Chondrocyte (in vitro differentiated cells): ENCODE data around the gene TRIM7. TPM values are rescaled to one million over a fixed set of nuclear protein-coding genes. Genes with fewer than 3 reads are reported as not detected.

Experiments used
- DNase-seq: peaks from one replicate; pipeline ENCODE4 v3.0.0; 2021; ENCODE audit warnings: mixed read lengths, low spot score
- H3K27ac Mint-ChIP-seq: one replicate; pipeline ENCODE4 v1.8.0; 2021; ENCODE audit warnings: mild to moderate bottlenecking, moderate library complexity, mixed read lengths; ENCODE audit not compliant: unreplicated experiment
- H3K27me3 Mint-ChIP-seq: 2 replicates; pipeline ENCODE4 v1.8.0; 2021; ENCODE audit warnings: low read depth, mixed read lengths
- H3K36me3 Mint-ChIP-seq: 2 replicates; pipeline ENCODE4 v1.8.0; 2021; ENCODE audit warnings: low read depth, mixed read lengths
- H3K4me1 Mint-ChIP-seq: 2 replicates; pipeline ENCODE4 v1.8.0; 2021; ENCODE audit warnings: low read depth, mild to moderate bottlenecking, mixed read lengths
- H3K4me3 Mint-ChIP-seq: one replicate; pipeline ENCODE4 v1.8.0; 2021; ENCODE audit warnings: mild to moderate bottlenecking, moderate library complexity, mixed read lengths; ENCODE audit not compliant: unreplicated experiment
- H3K9me3 Mint-ChIP-seq: 2 replicates; pipeline ENCODE4 v1.8.0; 2021; ENCODE audit warnings: low read depth, mixed read lengths
- CTCF ChIP-seq: fragments of 200-600 bp; sonication (generic); IDR thresholded peaks from 2 replicates; pipeline ENCODE4 v1.5.0; 2021; ENCODE audit warnings: antibody characterized with exemption, mild to moderate bottlenecking, moderate library complexity
- total RNA-seq: library from RNA; stranded (reverse); gene quantifications from 3 replicates; pipeline ENCODE4 v1.2.1, GENCODE V29; 2021

TRIM7 gene
- total RNA-seq, 1 donor from 2014 or later = 5.7 TPM

- Mint-ChIP-seq H3K4me3 (no peak overlapping the region), H3K4me1 (peaks cover 2% of the 10 kb centered on the region), H3K27ac (no peak overlapping the region), H3K27me3 (no peaks in the 10 kb centered on the region), H3K9me3 (no peaks in the 10 kb centered on the region), H3K36me3 (peaks cover 16% of the 10 kb centered on the region)
- no peak for DNase-seq
- no peak for TF ChIP-seq CTCF
Observed at GRCh38 chr5:181231432-181231831, 26.4 kb upstream of the TRIM7 start.

- Mint-ChIP-seq H3K4me3 (no peak overlapping the region), H3K4me1 (peaks cover 6% of the 10 kb centered on the region), H3K27me3 (no peaks in the 10 kb centered on the region), H3K27ac (no peak overlapping the region), H3K9me3 (no peaks in the 10 kb centered on the region), H3K36me3 (peaks cover 12% of the 10 kb centered on the region)
- no peak for DNase-seq
- TF ChIP-seq CTCF = no peak
Observed at GRCh38 chr5:181230551-181230950, 25.6 kb upstream of the TRIM7 start.

DNA sequence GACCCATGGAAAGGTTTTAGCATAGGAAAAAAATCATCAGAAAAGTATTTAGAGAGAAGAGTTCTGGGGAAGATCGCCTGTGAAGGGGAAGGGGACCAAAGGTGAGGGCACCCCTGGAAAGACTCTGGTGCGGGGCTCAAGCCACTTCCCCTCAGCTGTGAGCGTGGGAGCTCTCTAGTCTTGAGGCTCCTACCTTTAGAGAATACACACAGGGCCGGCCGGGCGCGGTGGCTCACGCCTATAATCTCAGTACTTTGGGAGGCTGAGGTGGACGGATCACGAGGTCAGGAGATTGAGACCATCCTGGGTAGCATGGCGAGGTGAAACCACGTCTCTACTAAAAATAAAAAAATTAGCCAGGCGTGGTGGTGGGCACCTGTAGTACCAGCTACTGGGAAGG is 25.0 kb upstream of the TRIM7 start:
- H3K27me3 Mint-ChIP-seq = no peaks in the 10 kb centered on the region
- no peak for TF ChIP-seq CTCF
- H3K4me1 Mint-ChIP-seq = peaks cover 7% of the 10 kb centered on the region
- peaks cover 10% of the 10 kb centered on the region for H3K36me3 Mint-ChIP-seq
- no peak overlapping the region for H3K4me3 Mint-ChIP-seq
- DNase-seq = no peak
- no peaks in the 10 kb centered on the region for H3K9me3 Mint-ChIP-seq
- no peak overlapping the region for H3K27ac Mint-ChIP-seq

- H3K36me3 Mint-ChIP-seq = peaks cover 2% of the 10 kb centered on the region
- no peaks in the 10 kb centered on the region for H3K27me3 Mint-ChIP-seq
- peaks cover 35% of the 10 kb centered on the region for H3K4me1 Mint-ChIP-seq
- H3K4me3 Mint-ChIP-seq = peak overlapping the region; percentile 92
- no peak for DNase-seq
- no peak for TF ChIP-seq CTCF
- peak overlapping the region; percentile 97 for H3K27ac Mint-ChIP-seq
- H3K9me3 Mint-ChIP-seq = no peaks in the 10 kb centered on the region
Observed at GRCh38 chr5:181224390-181225229, 19.6 kb upstream of the TRIM7 start.

DNA sequence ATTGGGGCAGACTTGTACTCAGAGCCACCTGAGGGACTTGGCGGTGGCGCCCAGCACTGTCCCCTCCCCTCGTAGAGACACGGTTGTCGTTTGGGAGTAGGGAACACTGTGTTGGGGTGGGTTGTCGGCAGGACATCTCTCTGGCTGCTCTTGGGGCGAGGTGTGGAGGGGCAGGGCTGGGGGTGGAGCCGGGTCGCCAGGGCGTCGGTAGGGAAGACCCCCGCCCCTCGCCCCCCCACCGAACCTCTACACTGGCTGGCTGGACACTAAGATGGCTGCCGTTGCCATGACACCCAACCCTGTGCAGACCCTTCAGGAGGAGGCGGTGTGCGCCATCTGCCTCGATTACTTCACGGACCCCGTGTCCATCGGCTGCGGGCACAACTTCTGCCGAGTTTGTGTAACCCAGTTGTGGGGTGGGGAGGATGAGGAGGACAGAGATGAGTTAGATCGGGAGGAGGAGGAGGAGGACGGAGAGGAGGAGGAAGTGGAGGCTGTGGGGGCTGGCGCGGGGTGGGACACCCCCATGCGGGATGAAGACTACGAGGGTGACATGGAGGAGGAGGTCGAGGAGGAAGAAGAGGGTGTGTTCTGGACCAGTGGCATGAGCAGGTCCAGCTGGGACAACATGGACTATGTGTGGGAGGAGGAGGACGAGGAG is 18.9 kb upstream of the TRIM7 start:
- Mint-ChIP-seq H3K27me3 (no peaks in the 10 kb centered on the region), H3K4me3 (peak overlapping the region; percentile 92), H3K4me1 (peaks cover 35% of the 10 kb centered on the region), H3K36me3 (no peaks in the 10 kb centered on the region), H3K9me3 (no peaks in the 10 kb centered on the region), H3K27ac (peak overlapping the region; percentile 97)
- DNase-seq = no peak
- no peak for TF ChIP-seq CTCF
